Lung microvascular endothelial cell (primary cell): Measurements from ENCODE around the gene GALNTL6. TPM values are rescaled to one million over a fixed set of nuclear protein-coding genes. Genes with fewer than 3 reads are reported as not detected.

Experiments
- DNase-seq, 2 donors: peaks; one replicate each; pipeline versions ENCODE4 v3.0.0 to v3.0.0-alpha.2; 2010; ENCODE audit warnings: low read depth in 2 of 2
- total RNA-seq: library from RNA; depleted of rRNA; stranded (reverse); fragments of >200 nt; gene quantifications from 2 replicates; pipeline ENCODE4 v1.2.1, GENCODE V29; 2014

GALNTL6 gene
- total RNA-seq, 1 donor from 2014 or later, result not detected

DNA sequence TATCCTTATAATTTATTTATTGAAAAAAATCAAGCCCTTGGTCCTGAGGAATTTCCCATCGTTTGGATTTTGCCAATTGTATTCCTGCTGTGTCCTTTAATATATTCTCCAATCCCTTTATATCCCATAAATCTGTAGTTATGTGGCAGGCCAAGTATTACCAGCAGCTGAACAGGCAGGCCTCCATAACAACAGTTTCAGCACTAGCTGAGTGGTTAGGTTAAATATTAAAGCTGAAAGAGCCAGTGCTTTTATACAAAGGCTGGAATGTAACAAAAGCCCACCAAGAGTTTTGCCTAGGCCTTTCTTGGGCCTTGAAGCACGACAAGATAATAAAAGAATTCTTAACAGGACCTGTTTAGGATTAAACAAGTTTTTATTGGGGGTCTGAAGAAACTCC, 988.8 kb downstream of the GALNTL6 start:
- no peak for DNase-seq

GRCh38 chr4:172806841-172807240, 993.6 kb downstream of the GALNTL6 start:
- no peak for DNase-seq

- no peak for DNase-seq
These were observed 995.0 kb downstream of the GALNTL6 start for GRCh38 chr4:172808196-172808595.

DNA sequence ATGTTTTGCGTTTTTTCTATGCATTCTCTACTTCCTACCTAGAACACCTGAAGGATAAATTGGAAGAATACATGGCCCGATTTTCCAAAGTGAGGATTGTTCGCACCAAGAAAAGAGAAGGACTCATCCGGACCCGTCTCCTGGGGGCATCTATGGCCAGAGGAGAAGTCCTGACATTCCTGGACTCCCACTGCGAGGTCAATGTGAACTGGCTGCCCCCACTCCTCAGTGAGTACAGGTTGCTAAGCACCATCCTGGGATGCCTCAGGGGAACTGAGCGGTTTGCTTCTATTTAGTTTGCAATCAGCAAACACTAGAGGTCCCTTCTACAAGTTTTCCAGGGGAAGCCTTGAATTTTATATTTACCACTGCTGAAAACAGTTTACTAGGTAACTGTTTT, 996.1 kb downstream of the GALNTL6 start:
- no peak for DNase-seq

- no peak for DNase-seq
These were observed 1000.2 kb downstream of the GALNTL6 start for GRCh38 chr4:172813359-172813923.

- no peak for DNase-seq
These were observed 1002.4 kb downstream of the GALNTL6 start for GRCh38 chr4:172815499-172816164.

DNA sequence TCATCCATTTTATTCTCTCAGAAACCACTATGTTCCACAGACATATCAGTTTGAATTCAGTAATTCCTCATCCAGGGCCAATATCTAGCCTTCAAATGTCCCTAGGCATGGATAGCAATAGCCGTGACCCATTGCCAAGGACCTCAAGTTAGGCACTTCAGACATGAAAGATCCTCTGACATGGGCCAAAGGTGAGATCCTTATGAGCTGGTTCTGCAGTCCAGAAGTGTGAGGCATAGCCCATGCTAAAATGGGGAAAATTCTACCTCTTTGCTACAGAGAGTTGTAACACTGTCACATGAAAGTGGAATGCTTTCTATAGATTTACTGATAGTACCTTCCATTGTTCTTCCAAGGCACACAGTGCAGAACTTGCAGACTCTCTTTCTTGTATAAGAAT, 1005.7 kb downstream of the GALNTL6 start:
- DNase-seq, result no peak

DNA sequence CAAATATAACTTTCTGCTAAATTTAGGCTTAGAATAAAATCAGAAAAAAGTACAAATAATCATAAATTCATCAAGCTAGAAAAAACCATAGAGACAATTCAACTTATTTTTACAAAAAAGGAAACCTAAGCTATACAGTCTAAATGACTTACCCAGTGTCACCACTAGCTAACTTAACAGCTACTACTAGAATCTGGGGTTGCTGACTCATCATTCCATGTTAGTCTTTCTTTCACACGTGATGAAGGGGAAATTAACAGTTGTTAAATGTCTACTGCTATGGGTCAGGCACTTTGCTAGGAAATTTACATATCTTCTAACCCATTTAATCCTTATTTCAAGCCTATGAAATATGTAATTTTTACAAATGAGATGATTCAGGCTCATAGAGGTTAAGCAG, 1006.1 kb downstream of the GALNTL6 start:
- DNase-seq, result no peak

GRCh38 chr4:172822331-172822730, 1009.1 kb downstream of the GALNTL6 start:
- no peak for DNase-seq

DNA sequence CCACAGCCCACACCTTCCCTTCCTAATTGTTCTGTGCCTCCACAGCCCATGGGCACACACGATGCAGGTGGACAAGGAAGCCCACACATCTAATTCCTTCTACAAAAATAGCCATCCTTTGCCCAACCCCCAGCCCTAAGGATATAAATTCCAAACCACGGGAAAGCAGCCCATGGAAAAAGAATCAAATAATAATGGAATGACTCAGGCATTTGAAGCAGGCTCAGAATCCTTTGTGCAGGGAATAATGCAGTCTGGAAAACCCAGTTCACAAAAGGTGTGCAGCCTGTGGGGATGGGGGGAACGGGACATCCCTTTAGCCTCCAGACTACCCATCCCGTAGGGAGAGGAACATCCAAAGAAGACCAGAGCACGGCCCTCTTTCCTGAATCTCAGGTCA, 1013.1 kb downstream of the GALNTL6 start:
- DNase-seq, result no peak

GRCh38 chr4:172826861-172827260, 1013.7 kb downstream of the GALNTL6 start:
- no peak for DNase-seq

DNA sequence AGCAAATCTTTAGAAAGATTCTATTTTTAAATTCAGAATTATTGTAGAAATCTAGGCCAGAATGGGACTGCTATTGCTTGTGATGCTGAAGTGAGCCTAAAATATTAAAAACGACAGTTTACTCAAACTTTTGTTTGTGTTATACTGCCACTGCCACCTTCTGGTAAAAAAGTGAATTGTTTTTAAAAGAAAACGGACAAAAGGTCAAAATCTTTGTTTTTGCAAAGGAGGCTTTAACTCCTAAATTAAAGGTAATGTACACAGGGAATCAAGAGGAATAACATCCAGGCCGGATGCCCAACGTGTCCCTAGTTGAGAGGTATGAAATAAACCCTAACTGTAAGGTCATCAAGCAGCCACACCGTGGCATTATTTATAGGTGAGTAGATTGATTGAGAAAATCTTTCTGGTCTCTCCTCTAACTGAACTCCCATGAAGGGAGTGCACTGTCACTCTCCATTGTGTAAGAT, 1017.1 kb downstream of the GALNTL6 start:
- peak; percentile 3 to 17 for DNase-seq

DNA sequence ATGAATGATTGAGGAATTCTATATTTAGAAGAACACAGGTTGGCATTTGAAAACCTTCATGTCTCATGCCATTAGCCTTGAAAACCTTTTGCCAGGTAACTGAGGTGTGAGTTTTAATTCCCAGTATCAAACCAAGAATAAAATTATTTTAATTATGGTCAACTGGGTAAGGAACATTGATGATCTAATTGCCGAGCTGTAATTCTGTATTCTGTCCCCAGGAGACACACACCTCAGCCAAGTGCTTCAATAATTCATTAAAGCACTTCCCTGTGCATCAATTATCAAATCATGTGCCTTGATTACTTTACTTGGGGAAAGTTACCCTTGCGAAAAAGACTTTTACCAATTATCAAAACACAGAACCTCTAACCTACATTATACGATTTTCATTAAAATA, 1023.5 kb downstream of the GALNTL6 start:
- DNase-seq, result no peak

DNA sequence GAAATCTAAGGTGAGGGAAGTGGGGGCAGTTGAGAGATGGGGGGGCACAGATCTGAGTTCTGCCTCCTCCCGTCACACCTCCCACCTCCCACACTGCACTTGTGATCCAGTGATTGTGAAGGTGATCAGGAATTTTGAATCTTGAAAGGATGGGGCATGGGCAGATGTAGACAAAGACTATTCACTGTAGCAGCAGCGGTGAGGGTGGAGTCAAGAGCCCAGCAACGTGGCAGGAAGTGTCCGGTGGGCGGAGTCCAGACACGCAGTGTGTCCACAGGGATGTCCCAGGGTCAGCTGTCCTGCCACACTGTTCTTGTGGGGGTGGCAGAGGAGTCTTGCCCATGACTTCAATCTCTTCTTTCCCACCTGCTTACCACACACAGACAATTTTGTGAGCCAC, 1024.9 kb downstream of the GALNTL6 start:
- no peak for DNase-seq

DNA sequence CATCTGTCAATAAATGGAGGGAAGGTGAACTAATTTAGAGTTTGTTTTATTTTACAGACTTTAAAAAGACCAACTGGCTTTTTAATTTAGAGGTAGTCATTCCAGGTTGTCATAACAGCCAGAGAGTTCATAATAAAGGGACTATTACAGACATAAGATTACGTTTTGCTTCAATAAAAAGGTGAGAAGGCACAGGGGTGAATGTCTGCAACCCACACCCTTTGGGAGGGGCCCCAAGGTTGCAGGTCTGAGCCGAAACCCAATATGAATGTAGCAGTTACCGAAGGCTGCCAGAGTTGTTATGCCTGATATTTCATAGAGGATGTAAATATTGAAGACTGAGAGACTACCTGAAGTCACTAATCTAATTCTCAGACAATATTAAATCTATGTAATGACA, 1025.7 kb downstream of the GALNTL6 start:
- DNase-seq, result no peak

- no peak for DNase-seq
These were observed 1029.6 kb downstream of the GALNTL6 start for GRCh38 chr4:172842779-172843178.

DNA sequence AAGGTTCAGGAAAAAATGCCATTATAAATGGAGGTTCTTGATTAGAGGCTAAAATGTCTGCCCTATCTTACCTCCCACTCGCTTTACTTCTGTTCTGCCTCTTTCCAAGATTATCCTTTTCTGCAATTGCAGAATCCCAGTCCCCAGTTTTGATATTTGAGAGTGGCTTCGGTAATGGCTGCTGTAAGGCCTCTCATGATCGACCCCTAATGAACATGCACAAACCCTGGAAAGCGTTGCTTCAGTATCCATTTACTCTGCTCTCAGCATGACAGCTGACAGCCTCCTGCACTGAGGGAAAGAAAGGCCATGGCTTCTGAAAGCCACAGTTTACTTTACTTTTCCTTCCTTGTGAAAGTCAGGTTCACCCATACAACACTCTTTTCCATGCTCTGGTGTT, 1030.0 kb downstream of the GALNTL6 start:
- no peak for DNase-seq

DNA sequence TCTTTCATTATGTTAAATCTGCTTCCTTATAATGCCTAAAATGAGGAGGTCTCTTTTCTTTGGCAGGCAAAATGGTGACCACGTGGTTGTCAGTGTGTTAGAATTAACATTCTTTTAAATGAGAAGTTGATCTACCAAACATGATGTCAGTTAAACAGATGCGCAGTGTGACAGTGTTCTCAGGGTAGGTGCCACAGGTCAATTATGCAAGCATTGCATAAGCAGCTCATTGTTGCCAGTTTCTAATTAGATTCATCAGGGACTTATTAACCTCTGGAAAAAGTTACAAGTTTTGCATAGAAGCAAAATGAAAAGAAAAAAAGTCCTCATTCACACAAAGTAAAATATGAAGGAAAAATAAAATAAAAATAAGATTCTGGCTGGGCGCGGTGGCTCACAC, 1031.4 kb downstream of the GALNTL6 start:
- DNase-seq, result no peak

- DNase-seq, result no peak
These were observed 1032.1 kb downstream of the GALNTL6 start for GRCh38 chr4:172845281-172845680.

DNA sequence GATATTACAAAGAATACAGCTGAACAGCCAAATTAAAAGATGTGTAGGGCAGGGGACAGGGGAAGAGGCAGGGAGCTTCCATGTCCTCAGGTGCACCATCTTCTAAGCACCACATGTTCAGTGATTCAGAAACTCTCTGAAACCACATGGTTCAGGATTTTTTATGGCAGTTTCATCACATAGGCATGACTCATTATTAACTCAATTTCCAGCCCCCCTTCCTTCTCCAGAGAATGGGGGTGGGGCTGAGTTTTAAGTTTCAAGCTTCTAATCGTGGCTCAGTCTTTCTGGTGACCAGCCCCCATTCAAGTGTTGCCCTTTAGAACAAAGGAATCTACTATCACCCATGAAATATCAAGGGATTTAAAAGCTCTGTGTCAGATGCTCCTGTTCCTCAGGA, 1037.6 kb downstream of the GALNTL6 start:
- peak in 1 of 2 donors; percentile 39 for DNase-seq

DNA sequence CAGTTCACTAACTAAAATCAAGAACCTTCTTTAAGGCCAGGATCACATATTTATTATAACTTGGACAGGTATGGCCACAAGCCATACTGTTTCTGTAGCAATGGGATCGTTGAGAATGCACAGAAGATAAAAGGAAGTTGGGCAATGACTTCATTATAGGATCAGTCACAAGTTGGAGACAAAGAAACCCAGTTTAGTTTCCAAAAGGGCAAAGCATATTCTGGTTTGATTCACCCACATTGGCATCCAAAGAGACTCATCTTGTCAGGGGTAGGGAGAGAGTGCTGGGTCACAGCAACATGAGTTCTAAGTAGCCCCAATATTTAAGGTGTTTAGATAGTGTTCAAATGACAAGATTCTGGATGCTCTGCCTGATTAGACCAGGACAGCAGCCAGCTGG, 1038.3 kb downstream of the GALNTL6 start:
- DNase-seq, result no peak

GRCh38 chr4:172857026-172857425, 1043.8 kb downstream of the GALNTL6 start:
- no peak for DNase-seq

DNA sequence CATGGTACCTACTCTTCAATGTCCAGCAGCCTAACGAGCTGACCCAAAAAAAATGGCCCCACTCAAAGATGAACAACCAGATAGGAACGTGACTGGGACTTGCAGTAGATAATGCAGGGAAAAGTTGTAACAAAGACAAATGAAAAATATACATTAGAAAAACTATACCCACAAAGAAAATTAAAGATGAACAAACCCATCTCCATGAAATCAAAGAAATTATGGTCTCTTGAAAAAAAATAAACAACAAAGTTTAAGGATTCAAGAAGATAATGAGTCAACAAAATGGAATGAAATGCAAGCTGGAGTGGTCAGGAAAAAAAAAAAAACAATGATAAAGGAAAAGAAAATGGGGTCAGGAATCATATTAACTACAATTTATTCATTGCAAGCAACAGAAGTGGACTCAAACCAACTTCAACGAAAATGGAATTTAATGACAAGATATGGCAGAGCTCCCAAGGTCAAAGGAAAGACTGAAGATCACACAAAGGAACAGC, 1045.6 kb downstream of the GALNTL6 start:
- DNase-seq, result no peak
